Uterus (tissue), 4 donors: ENCODE results near the gene MEPE. TPM values are rescaled to one million over a fixed set of nuclear protein-coding genes. Genes with fewer than 3 reads are reported as not detected.
A peak's percentile ranks its signal among the peaks of the same experiment; 100 is the strongest.

Experiments used
- DNase-seq, 2 donors: peaks; one replicate each; pipeline ENCODE4 v3.0.0-alpha.2; 2019 to 2020
- H3K27ac ChIP-seq, 2 donors: fragments of 200-600 bp; sonication (generic); 1 replicate in 1 of 2; 2 replicates in 1 of 2; pipeline ENCODE4 v1.5.1; 2016 to 2018
- H3K27me3 ChIP-seq, 2 donors: fragments of 200-600 bp; sonication (generic); one replicate each; pipeline ENCODE4 v1.5.1; 2018 to 2019; ENCODE audit warnings: control low read depth in 1 of 2
- H3K36me3 ChIP-seq, 2 donors: fragments of 200-600 bp; sonication (generic); one replicate each; pipeline ENCODE4 v1.5.1; 2019; ENCODE audit warnings: control low read depth in 1 of 2
- H3K4me1 ChIP-seq, 2 donors: fragments of 200-600 bp; sonication (generic); one replicate each; pipeline ENCODE4 v1.5.1; 2018 to 2019; ENCODE audit warnings: control low read depth in 1 of 2
- H3K4me3 ChIP-seq, 2 donors: fragments of 200-600 bp; sonication (generic); 1 replicate in 1 of 2; 2 replicates in 1 of 2; pipeline ENCODE4 v1.5.1; 2018 to 2019; ENCODE audit warnings: mild to moderate bottlenecking in 1 of 2
- H3K9me3 ChIP-seq, 2 donors: fragments of 200-600 bp; sonication (generic); one replicate each; pipeline ENCODE4 v1.5.1; 2019; ENCODE audit warnings: control low read depth in 1 of 2
- POLR2A ChIP-seq, 2 donors: fragments of 450-650 bp; IDR thresholded peaks; one replicate each; pipeline ENCODE4 v1.6.1; 2016; ENCODE audit warnings: antibody characterized with exemption in 2 of 2, mild to moderate bottlenecking in 1 of 2, moderate library complexity in 1 of 2
- intact Hi-C: fragments of 100-400 bp; cut with DNase I; formaldehyde crosslinking; loops from one replicate; pipeline ENCODE4 v1.15.1; 2023; ENCODE audit warnings: low total_unique reads
- total RNA-seq, 4 donors: library from RNA; depleted of rRNA in 3 of 4; stranded (reverse); fragments of >200 nt in 3 of 4; gene quantifications; one replicate each; pipeline versions ENCODE4 v1.1.0 to v1.2.4, GENCODE V29; 2014 to 2023
- TF ChIP-seq, protein P1 (sequence below), 4 experiments: fragments of 200-600 bp in 2 of 4; fragments of 450-650 bp in 2 of 4; sonication (generic) in 2 of 4; IDR thresholded peaks; one replicate each; pipeline ENCODE4 v1.5.1; 2016 to 2019; ENCODE audit warnings: antibody characterized with exemption in 4 of 4, mild to moderate bottlenecking in 2 of 4, moderate library complexity in 1 of 4
- donor health status: DM: yes; HTN: yes; CAD: no.

MEPE gene
- total RNA-seq, 4 donors from 2014 or later, result not detected

- Histone ChIP-seq H3K4me1 (no peaks in the 10 kb centered on the region), H3K4me3 (no peak overlapping the region), H3K27ac (no peak overlapping the region), H3K9me3 (no peaks in the 10 kb centered on the region), H3K36me3 (no peaks in the 10 kb centered on the region), H3K27me3 (no peaks in the 10 kb centered on the region)
- intact Hi-C loops, result loop anchor here (10.0 kb wide), 1 partner anchor 96 kb away; no protein-coding TSS in a partner anchor
- DNase-seq, result no peak
- TF ChIP-seq, protein P1, sequence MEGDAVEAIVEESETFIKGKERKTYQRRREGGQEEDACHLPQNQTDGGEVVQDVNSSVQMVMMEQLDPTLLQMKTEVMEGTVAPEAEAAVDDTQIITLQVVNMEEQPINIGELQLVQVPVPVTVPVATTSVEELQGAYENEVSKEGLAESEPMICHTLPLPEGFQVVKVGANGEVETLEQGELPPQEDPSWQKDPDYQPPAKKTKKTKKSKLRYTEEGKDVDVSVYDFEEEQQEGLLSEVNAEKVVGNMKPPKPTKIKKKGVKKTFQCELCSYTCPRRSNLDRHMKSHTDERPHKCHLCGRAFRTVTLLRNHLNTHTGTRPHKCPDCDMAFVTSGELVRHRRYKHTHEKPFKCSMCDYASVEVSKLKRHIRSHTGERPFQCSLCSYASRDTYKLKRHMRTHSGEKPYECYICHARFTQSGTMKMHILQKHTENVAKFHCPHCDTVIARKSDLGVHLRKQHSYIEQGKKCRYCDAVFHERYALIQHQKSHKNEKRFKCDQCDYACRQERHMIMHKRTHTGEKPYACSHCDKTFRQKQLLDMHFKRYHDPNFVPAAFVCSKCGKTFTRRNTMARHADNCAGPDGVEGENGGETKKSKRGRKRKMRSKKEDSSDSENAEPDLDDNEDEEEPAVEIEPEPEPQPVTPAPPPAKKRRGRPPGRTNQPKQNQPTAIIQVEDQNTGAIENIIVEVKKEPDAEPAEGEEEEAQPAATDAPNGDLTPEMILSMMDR (IDR thresholded peaks at IDR 0.05), result no peak
- TF ChIP-seq POLR2A (IDR thresholded peaks at IDR 0.05), result no peak
These were observed 35.8 kb downstream of the MEPE start for GRCh38 chr4:87868522-87868921.

DNA sequence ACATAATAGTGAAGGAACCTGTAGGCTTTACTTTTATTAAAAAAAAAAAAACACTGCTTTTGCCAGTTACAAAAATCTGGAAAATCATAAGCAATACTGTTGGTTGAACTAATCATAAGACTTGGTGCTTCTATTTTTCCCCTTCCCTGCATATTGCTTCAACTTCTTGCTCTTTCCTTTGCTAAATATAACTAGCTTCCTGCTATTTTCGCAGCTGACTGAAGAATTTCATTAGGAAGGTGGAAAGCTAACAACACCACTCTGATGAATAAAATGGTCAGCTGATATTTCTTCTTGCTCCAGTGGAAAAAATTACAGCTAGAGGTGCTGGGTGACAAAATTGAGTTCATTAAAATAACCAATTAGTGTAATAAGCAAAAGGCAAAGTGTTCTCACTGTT, 39.3 kb downstream of the MEPE start:
- Histone ChIP-seq H3K27ac (peak overlapping the region in 1 of 2 donors; percentile 41), H3K27me3 (no peaks in the 10 kb centered on the region)

DNA sequence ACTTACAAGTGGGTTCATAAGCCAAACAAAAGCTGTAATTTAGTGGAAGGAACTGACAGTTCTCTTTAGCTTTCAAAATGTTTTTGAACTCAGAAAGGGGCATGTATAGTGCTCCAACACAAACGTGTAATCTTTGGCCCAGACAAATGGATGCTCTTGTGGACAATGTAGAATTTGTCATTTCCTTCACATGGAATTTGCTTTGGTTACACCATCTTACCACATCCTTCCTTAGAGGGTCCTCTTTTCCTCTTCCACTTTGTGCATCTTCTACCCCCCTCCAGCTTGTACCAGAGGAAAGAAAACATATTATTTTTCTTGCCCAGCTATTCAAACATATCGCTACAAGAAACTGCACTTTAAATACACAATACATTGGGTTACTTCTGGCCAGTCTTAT, 42.4 kb downstream of the MEPE start:
- intact Hi-C loops, result no loop called here
- DNase-seq, result no peak
- Histone ChIP-seq H3K4me1 (no peaks in the 10 kb centered on the region), H3K9me3 (no peaks in the 10 kb centered on the region), H3K27me3 (no peaks in the 10 kb centered on the region), H3K27ac (no peak overlapping the region), H3K36me3 (no peaks in the 10 kb centered on the region), H3K4me3 (no peak overlapping the region)
- TF ChIP-seq POLR2A (IDR thresholded peaks at IDR 0.05), result no peak
- TF ChIP-seq, protein P1 (IDR thresholded peaks at IDR 0.05), result no peak

More for the DNA sequence above, 39.3 kb downstream of the MEPE start:
- no peak for DNase-seq
- intact Hi-C loops, result no loop called here
- TF ChIP-seq POLR2A (IDR thresholded peaks at IDR 0.05), result no peak
- TF ChIP-seq, protein P1 (IDR thresholded peaks at IDR 0.05), result no peak
- no peak overlapping the region for H3K4me3 ChIP-seq
- no peaks in the 10 kb centered on the region for H3K4me1 ChIP-seq
- H3K9me3 ChIP-seq, result no peaks in the 10 kb centered on the region
- no peaks in the 10 kb centered on the region for H3K36me3 ChIP-seq

GRCh38 chr4:87880106-87880505, 47.3 kb downstream of the MEPE start:
- Histone ChIP-seq H3K27ac (no peak overlapping the region), H3K27me3 (no peaks in the 10 kb centered on the region), H3K36me3 (no peaks in the 10 kb centered on the region), H3K4me3 (no peak overlapping the region), H3K4me1 (no peaks in the 10 kb centered on the region), H3K9me3 (no peaks in the 10 kb centered on the region)
- TF ChIP-seq, protein P1 (IDR thresholded peaks at IDR 0.05), result no peak
- no peak for TF ChIP-seq POLR2A (IDR thresholded peaks at IDR 0.05)
- intact Hi-C loops, result no loop called here
- no peak for DNase-seq

DNA sequence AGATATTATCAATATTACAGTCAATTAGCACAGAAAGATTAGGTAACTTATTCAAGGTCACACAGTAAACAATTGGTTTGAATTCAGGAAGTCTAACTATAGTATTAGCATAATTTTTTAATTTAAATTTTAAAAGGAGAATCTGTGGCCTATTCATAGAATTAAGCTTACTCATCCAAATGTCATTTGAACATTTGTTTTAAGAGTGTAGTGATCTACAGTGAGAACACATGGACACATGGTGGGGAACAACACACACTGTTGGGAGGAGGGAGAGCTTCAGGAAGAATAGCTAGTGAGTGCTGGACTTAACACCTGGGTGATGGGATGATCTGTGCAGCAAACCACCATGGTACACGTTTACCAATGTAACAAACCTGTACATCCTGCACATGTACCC, 48.3 kb downstream of the MEPE start:
- DNase-seq, result no peak
- no peaks in the 10 kb centered on the region for H3K27me3 ChIP-seq
- H3K36me3 ChIP-seq, result no peaks in the 10 kb centered on the region
- H3K4me1 ChIP-seq, result no peaks in the 10 kb centered on the region
- no peak overlapping the region for H3K4me3 ChIP-seq
- no peaks in the 10 kb centered on the region for H3K9me3 ChIP-seq
- intact Hi-C loops, result no loop called here
- no peak overlapping the region for H3K27ac ChIP-seq
- no peak for TF ChIP-seq POLR2A (IDR thresholded peaks at IDR 0.05)
- TF ChIP-seq, protein P1 (IDR thresholded peaks at IDR 0.05), result no peak
